Aortic smooth muscle cell (primary cell): ENCODE data around the gene ADAMTSL3. TPM values are rescaled to one million over a fixed set of nuclear protein-coding genes. Genes with fewer than 3 reads are reported as not detected.

ENCODE experiments used
- total RNA-seq: library from RNA; depleted of rRNA; stranded (reverse); fragments of >200 nt; gene quantifications from 2 replicates; pipeline ENCODE4 v1.2.3, GENCODE V29; 2014

ADAMTSL3 gene
- total RNA-seq, result 0.56 and 1.5 TPM in 2 replicates

GRCh38 chr15:83653639-83654378 is at the start of gene ADAMTSL3:
TSS of gene ADAMTSL3 (plus strand) at chr15:83654123. CDS start at chr15:83655762, 1,639 bp downstream.

Other genes starting within 250 kb of the ADAMTSL3 start
- gene SH3GL3, start 206.8 kb upstream of the ADAMTSL3 start, total RNA-seq, result not detected in 2 replicates